Neural cell (in vitro differentiated cells): ENCODE results near the gene FHDC1.

Experiments
- CTCF ChIP-seq: fragments of 450-650 bp; IDR thresholded peaks from 2 replicates; pipeline ENCODE4 v1.5.1; 2014; ENCODE audit warnings: antibody characterized with exemption, mild to moderate bottlenecking, moderate library complexity; ENCODE audit not compliant: poor library complexity, severe bottlenecking
- EP300 ChIP-seq: fragments of 450-650 bp; conservative IDR thresholded peaks from 2 replicates; pipeline ENCODE4 v1.6.1; 2014; ENCODE audit warnings: antibody characterized with exemption, mild to moderate bottlenecking, moderate library complexity; ENCODE audit not compliant: poor library complexity, severe bottlenecking
- EZH2 ChIP-seq: fragments of 200-600, 300-800 bp; shearing (Covaris generic), sonication (generic); IDR thresholded peaks from 2 replicates; pipeline ENCODE4 v1.6.1; 2014; ENCODE audit warnings: antibody characterized with exemption, low read length, borderline replicate concordance, mild to moderate bottlenecking; ENCODE audit not compliant: insufficient read depth, poor library complexity, severe bottlenecking
- TAF1 ChIP-seq: IDR thresholded peaks from 2 replicates; pipeline ENCODE4 v1.6.1; 2012; ENCODE audit warnings: low read depth

- TF ChIP-seq CTCF = no peak
- TF ChIP-seq TAF1 = no peak
- TF ChIP-seq EP300 = no peak
- TF ChIP-seq EZH2 = no peak
Observed at GRCh38 chr4:152946446-152946845, 10.3 kb downstream of the FHDC1 start.
